Breast epithelium (tissue), 3 donors: ENCODE results near the gene RAB19.

Experiments used
- POLR2A ChIP-seq: fragments of 450-650 bp; IDR thresholded peaks from one replicate; pipeline ENCODE4 v1.6.1; 2016; ENCODE audit warnings: antibody characterized with exemption, mild to moderate bottlenecking, moderate library complexity
- POLR2AphosphoS5 ChIP-seq, 3 donors: sonication (generic); formaldehyde crosslinking; IDR thresholded peaks; one replicate each; pipeline ENCODE4 v1.6.1; 2017; ENCODE audit warnings: antibody characterized with exemption in 3 of 3

GRCh38 chr7:140390466-140391190 lies 13.2 kb upstream of the RAB19 start:
- TF ChIP-seq POLR2A (no peak), POLR2AphosphoS5 (IDR thresholded peaks at IDR 0.05) (no peak)
